Measurements from ENCODE around the gene APBA3. TPM values are rescaled to one million over a fixed set of nuclear protein-coding genes. Genes with fewer than 3 reads are reported as not detected.
A peak's percentile ranks its signal among the peaks of the same experiment; 100 is the strongest.

The APBA3 gene
- total and polyA plus RNA-seq, 12 donors: 7.4 to 22.6 (median 11.5) TPM

DNA sequence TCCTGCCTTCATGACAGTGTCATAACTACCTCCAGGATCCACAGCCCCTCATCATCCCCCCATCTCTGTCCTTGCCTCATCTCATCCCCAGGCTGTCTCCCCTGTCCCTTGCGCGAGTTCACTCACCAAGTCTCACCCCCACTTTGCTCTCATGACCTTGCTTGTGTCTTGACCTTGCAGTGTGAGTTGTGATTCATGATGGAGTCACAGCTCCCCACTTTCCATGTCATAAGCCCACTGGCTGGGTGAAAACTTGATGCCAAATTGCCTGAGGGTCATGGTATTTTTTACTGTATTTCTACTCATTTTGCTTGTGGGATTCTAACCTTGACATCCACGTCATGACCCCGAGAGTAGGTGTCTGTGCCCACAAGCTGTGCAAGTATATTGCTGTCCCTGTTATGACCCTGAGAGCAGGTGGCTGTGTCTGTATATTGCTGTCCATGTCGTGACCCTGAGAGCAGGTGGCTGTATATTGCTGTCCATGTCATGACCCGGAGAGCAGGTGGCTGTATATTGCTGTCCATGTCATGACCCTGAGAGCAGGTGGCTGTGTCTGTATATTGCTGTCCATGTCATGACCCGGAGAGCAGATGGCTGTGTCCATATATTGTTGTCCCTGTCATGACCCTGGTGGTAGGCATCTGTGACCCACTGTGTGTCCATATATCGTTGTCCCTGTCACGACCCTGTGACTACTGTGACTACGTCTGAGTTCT lies 23.8 kb downstream of the APBA3 start:
- Histone ChIP-seq H3K4me1 (no peaks in the 10 kb centered on the region), H3K9me3 (no peaks in the 10 kb centered on the region), H3K36me3 (no peaks in the 10 kb centered on the region), H3K27me3 (peaks cover 0 to 20% (median 0%) of the 10 kb centered on the region in 7 donors), H3K27ac (no peak overlapping the region), H3K4me3 (no peak overlapping the region)
- intact Hi-C loops (cut with DNase I): no loop called here
- WGBS, 2 donors: 83 to 87% methylated on average over 10 of the region's 10 CpGs
- TF ChIP-seq, protein P1, sequence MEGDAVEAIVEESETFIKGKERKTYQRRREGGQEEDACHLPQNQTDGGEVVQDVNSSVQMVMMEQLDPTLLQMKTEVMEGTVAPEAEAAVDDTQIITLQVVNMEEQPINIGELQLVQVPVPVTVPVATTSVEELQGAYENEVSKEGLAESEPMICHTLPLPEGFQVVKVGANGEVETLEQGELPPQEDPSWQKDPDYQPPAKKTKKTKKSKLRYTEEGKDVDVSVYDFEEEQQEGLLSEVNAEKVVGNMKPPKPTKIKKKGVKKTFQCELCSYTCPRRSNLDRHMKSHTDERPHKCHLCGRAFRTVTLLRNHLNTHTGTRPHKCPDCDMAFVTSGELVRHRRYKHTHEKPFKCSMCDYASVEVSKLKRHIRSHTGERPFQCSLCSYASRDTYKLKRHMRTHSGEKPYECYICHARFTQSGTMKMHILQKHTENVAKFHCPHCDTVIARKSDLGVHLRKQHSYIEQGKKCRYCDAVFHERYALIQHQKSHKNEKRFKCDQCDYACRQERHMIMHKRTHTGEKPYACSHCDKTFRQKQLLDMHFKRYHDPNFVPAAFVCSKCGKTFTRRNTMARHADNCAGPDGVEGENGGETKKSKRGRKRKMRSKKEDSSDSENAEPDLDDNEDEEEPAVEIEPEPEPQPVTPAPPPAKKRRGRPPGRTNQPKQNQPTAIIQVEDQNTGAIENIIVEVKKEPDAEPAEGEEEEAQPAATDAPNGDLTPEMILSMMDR (IDR thresholded peaks at IDR 0.05): no peak
- ATAC-seq (no peak), DNase-seq (no peak)

DNA sequence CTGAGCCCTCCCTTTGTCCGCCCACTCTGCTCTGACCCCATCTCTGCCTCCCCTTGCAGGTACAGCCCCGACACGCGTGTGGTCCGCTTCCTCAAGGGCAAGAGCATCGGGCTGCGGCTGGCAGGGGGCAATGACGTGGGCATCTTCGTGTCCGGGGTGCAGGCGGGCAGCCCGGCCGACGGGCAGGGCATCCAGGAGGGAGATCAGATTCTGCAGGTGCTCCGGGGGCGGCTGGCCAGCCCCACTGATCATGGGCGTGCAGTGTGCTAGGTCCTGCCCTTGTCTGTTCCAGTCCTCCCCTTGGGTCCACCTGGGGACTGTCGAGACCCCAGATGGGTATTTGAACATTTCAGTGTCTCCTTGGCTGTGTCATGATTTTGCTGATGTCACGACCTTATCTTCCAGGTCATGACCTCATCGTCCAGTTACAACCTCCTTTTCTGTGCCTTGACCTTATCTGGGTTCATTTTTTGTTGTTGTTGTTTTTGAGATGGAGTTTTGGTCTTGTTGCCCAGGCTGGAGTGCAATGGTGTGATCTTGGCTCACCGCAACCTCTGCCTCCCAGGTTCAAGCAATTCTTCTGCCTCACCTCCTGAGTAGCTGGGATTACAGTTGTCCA lies 25.3 kb downstream of the APBA3 start:
- Histone ChIP-seq H3K27me3 (peaks cover 0 to 20% (median 0%) of the 10 kb centered on the region in 7 donors), H3K4me1 (no peaks in the 10 kb centered on the region), H3K4me3 (no peak overlapping the region), H3K36me3 (no peaks in the 10 kb centered on the region), H3K9me3 (no peaks in the 10 kb centered on the region), H3K27ac (no peak overlapping the region)
- TF ChIP-seq, protein P1 (IDR thresholded peaks at IDR 0.05): no peak
- ATAC-seq: peak in 1 of 8 donors; percentile 15
- intact Hi-C loops (cut with DNase I): no loop called here
- DNase-seq: no peak
- WGBS, 2 donors: 77 to 78% methylated on average over 21 of the region's 21 CpGs

DNA sequence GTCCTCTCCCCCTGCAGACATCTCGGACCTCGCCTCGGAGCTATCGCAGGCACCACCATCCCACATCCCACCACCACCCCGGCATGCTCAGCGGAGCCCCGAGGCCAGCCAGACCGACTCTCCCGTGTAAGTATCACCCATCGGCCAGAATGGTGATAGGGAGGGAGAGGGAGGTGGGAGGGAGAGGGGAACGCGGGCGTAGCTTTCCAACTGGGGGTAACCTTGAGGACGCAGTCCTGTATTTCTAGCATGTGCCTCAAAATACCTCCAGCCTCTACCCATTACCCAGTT lies 27.2 kb downstream of the APBA3 start:
- intact Hi-C loops (cut with DNase I): no loop called here
- TF ChIP-seq, protein P1 (IDR thresholded peaks at IDR 0.05): no peak
- Histone ChIP-seq H3K9me3 (peaks cover 0 to 7% (median 0%) of the 10 kb centered on the region in 11 donors), H3K4me1 (no peaks in the 10 kb centered on the region), H3K36me3 (no peaks in the 10 kb centered on the region), H3K27ac (no peak overlapping the region), H3K27me3 (peaks cover 0 to 20% (median 0%) of the 10 kb centered on the region in 7 donors), H3K4me3 (no peak overlapping the region)
- 84 to 89% methylated on average over 14 of the region's 14 CpGs for WGBS, 2 donors
- DNase-seq (no peak), ATAC-seq (no peak)

DNA sequence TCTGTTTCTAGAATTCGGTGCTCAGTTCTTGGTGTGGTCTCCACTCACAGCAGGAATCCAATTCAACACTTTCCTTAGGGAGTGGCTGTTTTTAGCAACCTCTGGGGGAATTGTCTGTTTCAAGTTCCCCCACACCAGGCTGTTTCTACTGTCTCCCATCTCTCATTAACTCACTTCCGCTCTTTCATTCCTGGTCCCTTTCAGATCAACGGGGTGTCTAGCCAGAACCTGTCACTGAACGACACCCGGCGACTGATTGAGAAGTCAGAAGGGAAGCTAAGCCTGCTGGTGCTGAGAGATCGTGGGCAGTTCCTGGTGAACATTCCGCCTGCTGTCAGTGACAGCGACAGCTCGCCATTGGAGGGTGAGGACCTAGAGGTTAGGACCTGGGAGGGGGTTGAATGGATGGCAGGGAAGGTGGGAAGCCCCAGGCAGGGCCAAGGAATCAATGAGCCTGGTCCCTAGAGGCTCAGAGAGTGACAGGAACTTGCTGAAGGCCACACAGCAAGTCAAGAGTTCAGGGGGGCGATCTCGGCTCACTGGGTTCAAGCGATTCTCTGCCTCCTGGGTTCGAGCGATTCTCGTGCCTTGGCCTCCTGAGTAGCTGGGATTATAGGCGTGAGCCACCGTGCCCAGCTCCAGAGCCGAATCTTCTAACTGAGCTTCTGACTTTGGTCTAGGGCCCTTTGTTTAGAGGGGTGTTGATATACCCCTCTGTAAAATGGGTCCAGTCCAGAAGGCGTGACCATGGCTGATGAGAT lies 27.8 kb downstream of the APBA3 start:
- intact Hi-C loops (cut with DNase I): no loop called here
- ATAC-seq (no peak), DNase-seq (no peak)
- Histone ChIP-seq H3K36me3 (no peaks in the 10 kb centered on the region), H3K27me3 (peaks cover 0 to 20% (median 0%) of the 10 kb centered on the region in 7 donors), H3K27ac (no peak overlapping the region), H3K9me3 (peaks cover 0 to 7% (median 0%) of the 10 kb centered on the region in 11 donors), H3K4me3 (no peak overlapping the region), H3K4me1 (no peaks in the 10 kb centered on the region)
- TF ChIP-seq, protein P1 (IDR thresholded peaks at IDR 0.05): no peak
- 59 to 64% methylated on average over 20 of the region's 20 CpGs for WGBS, 2 donors
